GM23248 (cell line): ENCODE data around the gene ZSWIM6. TPM values are rescaled to one million over a fixed set of nuclear protein-coding genes. Genes with fewer than 3 reads are reported as not detected.

Source experiments
- DNase-seq: peaks from one replicate; pipeline ENCODE4 v3.0.0-alpha.2; 2015
- H2AFZ ChIP-seq: fragments of 200-600 bp; sonication (generic); 2 replicates; pipeline ENCODE4 v1.6.1; 2016; ENCODE audit warnings: antibody characterized with exemption
- H3F3A ChIP-seq: fragments of 200-600 bp; sonication (generic); 2 replicates; pipeline ENCODE4 v1.6.1; 2016; ENCODE audit warnings: mild to moderate bottlenecking, antibody characterized with exemption, mixed run types; ENCODE audit not compliant: insufficient read depth
- H3K27ac ChIP-seq: fragments of 200-600 bp; sonication (generic); 2 replicates; pipeline ENCODE4 v1.5.1; 2016; ENCODE audit warnings: mild to moderate bottlenecking
- H3K27me3 ChIP-seq: fragments of 200-600 bp; sonication (generic); replicated peaks from 2 replicates; pipeline ENCODE4 v1.6.1; 2016; ENCODE audit warnings: mild to moderate bottlenecking; ENCODE audit not compliant: insufficient read depth
- H3K36me3 ChIP-seq: fragments of 200-600 bp; sonication (generic); 2 replicates; pipeline ENCODE4 v1.6.1; 2016; ENCODE audit warnings: low read depth, mild to moderate bottlenecking
- H3K4me1 ChIP-seq: fragments of 200-600 bp; sonication (generic); 2 replicates; pipeline ENCODE4 v1.6.1; 2016; ENCODE audit warnings: mild to moderate bottlenecking; ENCODE audit not compliant: insufficient read depth
- H3K4me2 ChIP-seq: fragments of 200-600 bp; sonication (generic); one replicate; pipeline ENCODE4 v1.6.1; 2016; ENCODE audit warnings: mild to moderate bottlenecking; ENCODE audit not compliant: unreplicated experiment
- H3K4me3 ChIP-seq: fragments of 200-600 bp; sonication (generic); 2 replicates; pipeline ENCODE4 v1.5.1; 2016; ENCODE audit warnings: mild to moderate bottlenecking
- H3K79me2 ChIP-seq: fragments of 200-600 bp; sonication (generic); 2 replicates; pipeline ENCODE4 v1.6.1; 2016; ENCODE audit warnings: mild to moderate bottlenecking; ENCODE audit not compliant: insufficient read depth
- H3K9ac ChIP-seq: fragments of 200-600 bp; sonication (generic); 2 replicates; pipeline ENCODE4 v1.6.1; 2016; ENCODE audit warnings: mild to moderate bottlenecking
- H3K9me2 ChIP-seq: fragments of 200-600 bp; sonication (generic); 2 replicates; pipeline ENCODE4 v1.6.1; 2016; ENCODE audit warnings: mixed run types, mild to moderate bottlenecking, moderate library complexity; ENCODE audit not compliant: insufficient read depth
- H3K9me3 ChIP-seq: fragments of 200-600 bp; sonication (generic); one replicate; pipeline ENCODE4 v1.6.1; 2017; ENCODE audit warnings: low read depth
- H4K20me1 ChIP-seq: fragments of 200-600 bp; sonication (generic); 2 replicates; pipeline ENCODE4 v1.6.0; 2016; ENCODE audit not compliant: insufficient read depth
- EZH2 ChIP-seq: fragments of 200-600 bp; sonication (generic); IDR thresholded peaks from 2 replicates; pipeline ENCODE4 v1.6.1; 2018; ENCODE audit warnings: antibody characterized with exemption, mild to moderate bottlenecking; ENCODE audit not compliant: insufficient read depth, poor library complexity, severe bottlenecking
- EZH2phosphoT487 ChIP-seq: fragments of 200-600 bp; sonication (generic); IDR thresholded peaks from 2 replicates; pipeline ENCODE4 v1.6.1; 2018; ENCODE audit warnings: antibody characterized with exemption, moderate library complexity, mild to moderate bottlenecking, low read depth; ENCODE audit not compliant: insufficient read depth
- WGBS, 2 experiments: methylation state at CpG; one replicate each; pipeline ENCODE4 v1.1.6; 2015 to 2017; ENCODE audit warnings: low lambda C conversion rate in 2 of 2, low coverage in 1 of 2; ENCODE audit errors: missing lambda C conversion rate in 2 of 2; 5-methylcytosine and 5-hydroxymethylcytosine counted together
- in situ Hi-C: fragments of 300-500 bp; cut with MboI; formaldehyde crosslinking; loops from 2 replicates; pipeline ENCODE4 v1.15.0; 2020
- polyA plus RNA-seq: library from polyadenylated mRNA; unstranded; fragments of >200 nt; fragmentation: Nextera tagmentation; extraction: Ambion mirVana; gene quantifications from 2 replicates; pipeline ENCODE4 v1.2.1, GENCODE V29; 2016
- total RNA-seq: library from RNA; depleted of rRNA; stranded (reverse); fragments of >200 nt; shearing (Covaris generic); gene quantifications from 2 replicates; pipeline ENCODE4 v1.2.3, GENCODE V29; 2014

Gene ZSWIM6
- total and polyA plus RNA-seq, 2 experiments from 2014 or later, result 1.5 to 4.8 TPM

DNA sequence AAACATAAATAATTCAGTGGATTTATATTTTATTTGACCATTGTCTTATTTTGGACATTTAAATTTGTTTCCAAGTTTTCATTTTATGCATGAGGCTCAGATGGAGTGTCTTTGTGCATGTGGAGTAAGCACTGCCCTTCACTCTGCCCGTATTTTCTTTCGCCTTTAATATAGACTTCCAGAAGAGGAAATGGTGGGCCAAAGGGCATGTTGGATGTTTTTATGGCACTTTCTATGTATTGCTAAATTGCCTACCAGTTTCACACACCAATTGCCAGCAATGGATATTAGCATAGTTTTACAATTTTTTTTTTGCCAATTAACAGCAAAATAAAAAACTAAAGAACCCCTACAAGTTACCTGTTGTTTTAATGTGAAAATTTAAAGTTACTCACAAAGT, 38.4 kb downstream of the ZSWIM6 start:
- in situ Hi-C loops, result no loop called here
- Histone ChIP-seq H3K9me3 (no peaks in the 10 kb centered on the region), H4K20me1 (peaks cover 6% of the 10 kb centered on the region; the same call in 1 of the 2 replicates), H3K9ac (no peak overlapping the region), H3K4me2 (no peak overlapping the region), H3K79me2 (peaks cover 100% of the 10 kb centered on the region), H3K4me3 (no peak overlapping the region), H3K27me3 (no peaks in the 10 kb centered on the region), H3K36me3 (no peaks in the 10 kb centered on the region), H3K9me2 (no peaks in the 10 kb centered on the region), H3K4me1 (no peaks in the 10 kb centered on the region), H3F3A (no peaks in the 10 kb centered on the region), H3K27ac (no peak overlapping the region), H2AFZ (no peak overlapping the region)
- WGBS, 2 experiments, result 95 to 100% methylated on average over 2 of the region's 2 CpGs
- no peak for DNase-seq
- TF ChIP-seq EZH2phosphoT487 (no peak), EZH2 (no peak)

DNA sequence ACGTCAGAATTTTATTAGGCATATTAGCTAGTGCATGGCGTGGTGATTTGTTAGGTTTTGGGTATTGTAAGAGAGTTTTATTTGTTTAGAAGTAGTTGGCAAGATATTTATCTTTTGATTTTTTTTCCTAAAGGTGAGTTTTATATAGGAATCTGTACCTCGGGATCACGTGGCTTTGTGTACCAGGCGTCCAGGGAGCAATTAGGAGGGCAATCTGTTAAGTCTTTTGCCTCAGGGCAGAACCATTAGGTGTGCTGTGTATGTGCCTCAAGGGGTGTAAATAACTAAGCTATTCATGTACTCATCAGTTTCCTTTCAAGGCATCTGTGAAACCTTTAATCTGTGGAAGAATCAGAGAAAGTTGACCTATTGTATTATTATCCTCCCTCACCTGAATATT, 39.4 kb downstream of the ZSWIM6 start:
- no peaks in the 10 kb centered on the region for H3K9me3 ChIP-seq
- H3K27me3 ChIP-seq, result no peaks in the 10 kb centered on the region
- no peaks in the 10 kb centered on the region for H3F3A ChIP-seq
- H3K4me1 ChIP-seq, result no peaks in the 10 kb centered on the region
- H3K36me3 ChIP-seq, result no peaks in the 10 kb centered on the region
- TF ChIP-seq EZH2 (no peak), EZH2phosphoT487 (no peak)
- 71 to 72% methylated on average over 5 of the region's 5 CpGs for WGBS, 2 experiments
- in situ Hi-C loops, result no loop called here
- no peak overlapping the region for H3K4me2 ChIP-seq
- no peak overlapping the region for H3K4me3 ChIP-seq
- DNase-seq, result no peak
- H3K79me2 ChIP-seq, result peaks cover 91% of the 10 kb centered on the region
- no peak overlapping the region for H2AFZ ChIP-seq
- no peaks in the 10 kb centered on the region for H3K9me2 ChIP-seq
- H4K20me1 ChIP-seq, result peaks cover 6% of the 10 kb centered on the region; the same call in 1 of the 2 replicates
- no peak overlapping the region for H3K9ac ChIP-seq
- H3K27ac ChIP-seq, result no peak overlapping the region

GRCh38 chr5:61379677-61380076, 47.6 kb downstream of the ZSWIM6 start:
- in situ Hi-C loops, result no loop called here
- Histone ChIP-seq H3K9me2 (no peaks in the 10 kb centered on the region), H3K9me3 (no peaks in the 10 kb centered on the region), H3K27me3 (no peaks in the 10 kb centered on the region), H3K36me3 (no peaks in the 10 kb centered on the region), H3K79me2 (peaks cover 86% of the 10 kb centered on the region), H3F3A (0 out of 2 replicates have a peak, but pooled peaks cover 6% of the 10 kb centered on the region), H3K4me2 (no peak overlapping the region), H2AFZ (no peak overlapping the region), H3K27ac (no peak overlapping the region), H3K4me3 (no peak overlapping the region), H4K20me1 (no peaks in the 10 kb centered on the region), H3K4me1 (no peaks in the 10 kb centered on the region), H3K9ac (no peak overlapping the region)
- WGBS, 2 experiments, result 96 to 98% methylated on average over 2 of the region's 2 CpGs
- TF ChIP-seq EZH2 (no peak), EZH2phosphoT487 (no peak)
- no peak for DNase-seq

- in situ Hi-C loops, result no loop called here
Measured at GRCh38 chr5:61381968-61382367, 49.9 kb downstream of the ZSWIM6 start.

More at GRCh38 chr5:61381968-61382367, 49.9 kb downstream of the ZSWIM6 start:
- no peak for DNase-seq
- WGBS, 2 experiments, result 96 to 100% methylated on average over 2 of the region's 2 CpGs
- Histone ChIP-seq H3K9me2 (no peaks in the 10 kb centered on the region), H2AFZ (no peak overlapping the region), H3K9me3 (no peaks in the 10 kb centered on the region), H4K20me1 (peaks cover 17% of the 10 kb centered on the region; the same call in 1 of the 2 replicates), H3K27ac (no peak overlapping the region), H3K79me2 (peaks cover 97% of the 10 kb centered on the region), H3K27me3 (no peaks in the 10 kb centered on the region), H3K9ac (no peak overlapping the region), H3K4me3 (no peak overlapping the region), H3K4me2 (no peak overlapping the region), H3F3A (0 out of 2 replicates have a peak, but pooled peaks cover 6% of the 10 kb centered on the region), H3K4me1 (no peaks in the 10 kb centered on the region), H3K36me3 (no peaks in the 10 kb centered on the region)
- TF ChIP-seq EZH2phosphoT487 (no peak), EZH2 (no peak)
